GM20431 (cell line): ENCODE data around the gene CCND1.

Experiments
- in situ Hi-C: fragments of 300-500 bp; cut with MseI, MboI; formaldehyde crosslinking; loops from one replicate; pipeline ENCODE4 v1.15.0; 2020; ENCODE audit warnings: low sequenced_read_pairs; ENCODE audit not compliant: unreplicated experiment

Gene CCND1

GRCh38 chr11:69662021-69662698 lies 21.2 kb downstream of the CCND1 start:
- in situ Hi-C loops, result no loop called here

- in situ Hi-C loops, result no loop called here
These were observed 21.9 kb downstream of the CCND1 start for GRCh38 chr11:69662806-69663205.

- in situ Hi-C loops, result no loop called here
These were observed 22.4 kb downstream of the CCND1 start for GRCh38 chr11:69663326-69663725.

DNA sequence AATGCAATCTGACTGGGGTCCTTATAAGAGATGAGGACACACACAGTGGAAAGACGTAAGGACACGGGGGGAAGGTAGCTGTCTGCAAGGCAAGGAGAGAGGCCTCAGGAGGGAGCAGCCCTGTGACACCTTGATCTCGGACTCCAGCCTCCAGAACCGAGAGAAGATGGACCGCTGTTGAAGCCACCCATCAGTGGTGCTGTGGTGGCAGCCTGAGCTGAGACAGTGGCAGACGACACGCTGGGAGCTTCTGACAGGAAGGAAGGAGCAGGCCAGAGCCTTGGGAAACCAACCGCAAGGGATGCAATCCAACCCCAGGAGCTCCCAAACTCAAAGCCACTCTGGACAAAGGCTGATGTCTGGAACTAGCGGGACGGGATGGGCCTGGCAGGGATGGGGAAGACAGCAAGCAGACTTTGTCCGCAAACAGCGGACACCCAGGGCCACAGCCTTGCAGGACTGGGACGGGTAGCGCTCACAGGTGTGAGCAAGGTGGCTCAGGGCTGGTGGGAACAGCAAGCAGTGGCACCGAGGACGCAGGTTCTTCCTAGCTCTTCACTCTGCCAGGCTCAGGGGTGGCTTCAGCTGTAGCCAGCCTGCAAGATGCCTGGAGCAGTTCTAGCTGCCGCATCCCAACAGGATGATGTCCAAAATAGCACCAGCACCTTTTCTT lies 23.3 kb downstream of the CCND1 start:
- in situ Hi-C loops, result no loop called here

DNA sequence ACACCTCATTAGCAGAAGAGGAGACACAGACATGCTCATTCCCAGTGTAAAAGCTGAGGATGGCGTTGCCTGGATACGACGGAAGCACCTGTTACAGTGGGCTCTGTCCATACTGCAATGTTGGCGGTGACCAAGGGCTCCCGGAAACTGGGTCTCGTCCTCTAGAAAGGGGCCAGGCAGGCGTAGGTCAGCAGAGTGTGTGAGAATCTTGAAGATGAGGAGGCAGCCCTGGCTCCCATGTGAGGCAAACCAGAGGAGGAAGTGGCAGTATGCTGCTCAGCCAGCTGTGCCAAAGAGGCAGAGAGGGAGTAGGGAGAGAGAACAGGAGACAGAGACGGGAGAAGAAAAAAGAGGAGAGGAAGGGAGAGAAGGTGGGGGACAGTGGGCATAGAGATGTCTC lies 23.9 kb downstream of the CCND1 start:
- in situ Hi-C loops, result no loop called here

GRCh38 chr11:69665669-69666068 lies 24.7 kb downstream of the CCND1 start:
- in situ Hi-C loops, result no loop called here

- in situ Hi-C loops, result no loop called here
These were observed 25.3 kb downstream of the CCND1 start for GRCh38 chr11:69666261-69666660.

DNA sequence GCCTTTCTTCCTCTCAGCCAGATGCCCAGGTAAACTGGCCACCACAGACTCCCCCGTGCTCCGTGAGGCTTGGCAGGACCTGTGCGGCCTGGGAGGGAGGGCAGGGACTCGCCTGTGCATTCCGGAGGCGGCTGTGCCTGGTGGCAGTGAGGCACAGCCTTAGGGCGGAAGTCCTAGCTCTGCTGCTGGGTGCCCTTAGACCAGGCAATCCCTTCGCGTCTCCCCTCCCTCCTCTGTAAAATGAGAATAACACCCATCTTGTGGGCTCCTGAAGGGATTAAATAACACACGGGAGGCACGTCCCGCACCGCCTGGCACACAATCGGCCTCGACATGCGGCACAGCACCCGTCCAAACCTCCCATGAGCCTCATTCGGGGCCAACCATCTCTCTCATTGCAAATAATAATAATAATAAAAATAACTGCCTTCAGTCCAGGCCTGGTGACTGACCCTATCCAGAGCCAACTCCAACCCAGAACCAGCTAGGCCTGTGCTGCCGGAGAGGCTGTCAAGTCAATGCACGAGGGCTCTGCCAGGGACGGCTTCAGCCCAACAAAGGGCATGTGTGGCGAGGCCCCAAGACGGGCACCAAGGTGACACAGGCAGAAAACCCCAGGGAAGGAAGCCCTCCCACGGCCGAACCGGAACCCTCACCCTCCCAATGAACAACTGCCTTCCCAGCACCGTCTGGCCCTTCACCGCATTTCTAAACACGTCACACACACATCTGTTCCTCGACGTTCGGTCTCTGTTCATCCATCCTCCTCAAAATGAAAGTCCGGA lies 26.0 kb downstream of the CCND1 start:
- in situ Hi-C loops, result no loop called here

- in situ Hi-C loops, result no loop called here
These were observed 27.0 kb downstream of the CCND1 start for GRCh38 chr11:69667619-69668604.

DNA sequence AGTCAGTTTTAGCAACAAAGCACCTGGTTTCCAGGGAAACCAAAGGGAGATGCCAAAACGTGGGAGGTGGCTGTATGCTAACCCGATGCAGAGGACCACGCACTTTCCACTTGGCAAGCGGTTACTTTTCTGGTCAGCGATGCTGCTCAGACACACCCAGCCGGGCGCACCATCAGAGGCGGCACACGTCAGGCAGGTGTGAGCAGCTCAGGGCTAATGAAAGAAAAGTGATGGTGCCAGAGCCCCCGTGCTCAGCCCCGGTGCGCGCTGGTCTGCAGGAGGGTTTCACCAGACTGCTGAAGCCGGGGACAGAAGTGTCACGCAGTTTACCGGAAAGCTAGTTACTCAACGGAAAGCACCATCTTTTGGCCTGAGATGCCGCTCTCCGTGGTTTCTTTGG lies 28.5 kb downstream of the CCND1 start:
- in situ Hi-C loops, result no loop called here

- in situ Hi-C loops, result no loop called here
These were observed 29.3 kb downstream of the CCND1 start for GRCh38 chr11:69670158-69670845.

- in situ Hi-C loops, result no loop called here
These were observed 30.9 kb downstream of the CCND1 start for GRCh38 chr11:69671734-69672465.

GRCh38 chr11:69674267-69674885 lies 33.4 kb downstream of the CCND1 start:
- in situ Hi-C loops, result no loop called here

- in situ Hi-C loops, result loop anchor here (25.0 kb wide), 1 partner anchor 512 kb away; no protein-coding TSS in a partner anchor
These were observed 34.1 kb downstream of the CCND1 start, which contains the start of gene LTO1 for GRCh38 chr11:69674886-69675714. Gene LTO1, minus strand, starts transcription at chr11:69675353. Its CDS starts 114 bp downstream, at chr11:69675239.

- in situ Hi-C loops, result loop anchor here (25.0 kb wide), 1 partner anchor 510 kb away; no protein-coding TSS in a partner anchor
These were observed 36.8 kb downstream of the CCND1 start for GRCh38 chr11:69677749-69678148.

GRCh38 chr11:69680688-69681087 lies 39.7 kb downstream of the CCND1 start:
- in situ Hi-C loops, result loop anchor here (10.0 to 25.0 kb wide), 2 partner anchors 214 to 507 kb away; no protein-coding TSS in a partner anchor

DNA sequence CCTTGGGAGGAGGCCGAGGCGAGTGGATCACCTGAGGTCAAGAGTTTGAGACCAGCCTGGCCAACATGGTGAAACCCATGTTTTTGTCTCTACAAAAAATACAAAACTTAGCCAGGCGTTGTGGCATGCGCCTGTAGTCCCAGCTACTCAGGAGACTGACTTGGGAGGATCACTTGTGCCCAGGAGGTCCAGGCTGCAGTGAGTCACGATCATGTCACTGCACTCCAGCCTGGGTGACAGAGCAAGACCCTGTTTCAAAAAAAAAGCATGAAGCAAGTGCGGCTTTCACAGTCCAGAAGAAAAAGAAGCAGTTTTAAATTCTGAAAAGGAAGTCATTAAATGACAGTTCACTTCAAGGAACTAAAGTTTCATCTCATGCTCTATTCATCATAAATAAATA lies 41.3 kb downstream of the CCND1 start:
- in situ Hi-C loops, result loop anchor here (10.0 to 25.0 kb wide), 2 partner anchors 213 to 505 kb away; no protein-coding TSS in a partner anchor
